ENCODE measurements around the gene BTD.

- TF ChIP-seq CTCF (IDR thresholded peaks at IDR 0.05) = no peak
- TF ChIP-seq POLR2A (IDR thresholded peaks at IDR 0.05) = no peak
Measured at GRCh38 chr3:15591928-15592327, 9.6 kb upstream of the BTD start.

All from thyroid gland (tissue), 4 donors.